Measurements from ENCODE around the gene EPC2.

Gene EPC2

DNA sequence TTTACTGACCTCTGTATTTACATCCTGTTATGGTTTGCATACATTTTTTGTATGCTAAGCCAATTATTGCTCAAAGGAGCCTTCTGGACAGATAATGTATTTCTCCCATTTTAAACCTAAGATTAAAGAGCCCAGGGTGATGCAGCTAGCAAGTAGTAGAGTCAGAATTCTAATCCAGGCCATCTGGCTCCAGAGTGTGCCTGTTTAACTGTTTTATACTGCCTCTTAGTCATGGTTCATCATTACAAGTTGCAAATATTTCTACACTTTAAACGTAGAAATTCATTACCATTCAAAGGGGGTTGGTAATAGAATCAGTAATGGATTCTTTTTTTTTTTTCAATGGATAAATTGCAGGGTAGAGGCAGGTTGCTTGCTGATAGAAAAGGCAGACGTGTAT, 52.4 kb downstream of the EPC2 start:
- Histone ChIP-seq H3K4me1 (ENCODE audit: insufficient read depth, insufficient read length) (no peaks in the 10 kb centered on the region), H3K9ac (ENCODE audit: insufficient read length, low read depth) (no peak overlapping the region), H3K36me3 (ENCODE audit: insufficient read depth, insufficient read length, low read length) (peaks cover 28% of the 10 kb centered on the region)

GRCh38 chr2:148699830-148700229, 55.3 kb downstream of the EPC2 start:
- TF ChIP-seq YY1 (IDR thresholded peaks at IDR 0.05; ENCODE audit: insufficient read depth, insufficient read length) (no peak), ZNF274 (IDR thresholded peaks at IDR 0.05; ENCODE audit: low read depth, low read length) (no peak), SUZ12 (IDR thresholded peaks at IDR 0.05; ENCODE audit: extremely low read depth, insufficient read depth, insufficient read length) (no peak)
- Histone ChIP-seq H3K27me3 (ENCODE audit: insufficient read depth, insufficient read length) (no peaks in the 10 kb centered on the region), H3K9me3 (ENCODE audit: insufficient read depth, low read length) (peaks cover 25% of the 10 kb centered on the region)

More for the DNA sequence above, 52.4 kb downstream of the EPC2 start:
- H3K27me3 ChIP-seq (ENCODE audit: insufficient read depth, insufficient read length), result no peaks in the 10 kb centered on the region
- H3K9me3 ChIP-seq (ENCODE audit: insufficient read depth, low read length), result peaks cover 25% of the 10 kb centered on the region
- H3K4me3 ChIP-seq (ENCODE audit: insufficient read length, low read depth), result no peak overlapping the region
- TF ChIP-seq SUZ12 (IDR thresholded peaks at IDR 0.05; ENCODE audit: extremely low read depth, insufficient read depth, insufficient read length) (no peak), ZNF274 (IDR thresholded peaks at IDR 0.05; ENCODE audit: low read depth, low read length) (no peak), YY1 (IDR thresholded peaks at IDR 0.05; ENCODE audit: insufficient read depth, insufficient read length) (no peak)
- no peak for DNase-seq (ENCODE audit: low read depth, low spot score)

DNA sequence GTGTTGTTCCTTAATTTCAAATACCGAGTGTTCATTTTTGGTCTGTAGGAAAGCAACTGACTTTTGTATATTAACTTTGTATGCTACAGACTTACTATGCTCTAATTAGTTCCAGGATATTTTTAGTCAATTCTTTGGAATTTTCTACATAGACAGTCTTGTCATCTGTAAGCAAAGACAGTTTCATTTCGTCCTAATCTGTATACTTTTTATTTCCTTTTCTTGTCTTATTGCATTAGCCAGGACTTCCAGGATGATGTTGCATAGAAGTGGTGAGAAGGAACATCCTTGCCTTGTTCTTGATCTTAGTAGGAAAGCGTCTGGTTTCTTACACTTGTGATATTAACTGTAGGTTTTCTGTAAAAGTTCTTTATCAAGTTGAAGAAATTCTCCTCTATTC, 56.5 kb downstream of the EPC2 start:
- H3K36me3 ChIP-seq (ENCODE audit: insufficient read depth, insufficient read length, low read length), result peaks cover 14% of the 10 kb centered on the region
- no peaks in the 10 kb centered on the region for H3K4me1 ChIP-seq (ENCODE audit: insufficient read depth, insufficient read length)
- no peak overlapping the region for H3K4me3 ChIP-seq (ENCODE audit: insufficient read length, low read depth)
- no peaks in the 10 kb centered on the region for H3K27me3 ChIP-seq (ENCODE audit: insufficient read depth, insufficient read length)
- no peak for TF ChIP-seq SUZ12 (IDR thresholded peaks at IDR 0.05; ENCODE audit: extremely low read depth, insufficient read depth, insufficient read length)
- no peak for TF ChIP-seq YY1 (IDR thresholded peaks at IDR 0.05; ENCODE audit: insufficient read depth, insufficient read length)
- no peak for TF ChIP-seq ZNF274 (IDR thresholded peaks at IDR 0.05; ENCODE audit: low read depth, low read length)
- H3K9ac ChIP-seq (ENCODE audit: insufficient read length, low read depth), result no peak overlapping the region
- DNase-seq (ENCODE audit: low read depth, low spot score), result no peak
- H3K9me3 ChIP-seq (ENCODE audit: insufficient read depth, low read length), result peaks cover 25% of the 10 kb centered on the region

More at GRCh38 chr2:148699830-148700229, 55.3 kb downstream of the EPC2 start:
- no peaks in the 10 kb centered on the region for H3K4me1 ChIP-seq (ENCODE audit: insufficient read depth, insufficient read length)
- DNase-seq (ENCODE audit: low read depth, low spot score), result no peak
- peaks cover 21% of the 10 kb centered on the region for H3K36me3 ChIP-seq (ENCODE audit: insufficient read depth, insufficient read length, low read length)
- H3K4me3 ChIP-seq (ENCODE audit: insufficient read length, low read depth), result no peak overlapping the region
- H3K9ac ChIP-seq (ENCODE audit: insufficient read length, low read depth), result no peak overlapping the region

GRCh38 chr2:148701877-148702276, 57.3 kb downstream of the EPC2 start:
- H3K9ac ChIP-seq (ENCODE audit: insufficient read length, low read depth), result no peak overlapping the region
- peaks cover 13% of the 10 kb centered on the region for H3K36me3 ChIP-seq (ENCODE audit: insufficient read depth, insufficient read length, low read length)
- H3K4me1 ChIP-seq (ENCODE audit: insufficient read depth, insufficient read length), result no peaks in the 10 kb centered on the region
- H3K27me3 ChIP-seq (ENCODE audit: insufficient read depth, insufficient read length), result no peaks in the 10 kb centered on the region
- no peak overlapping the region for H3K4me3 ChIP-seq (ENCODE audit: insufficient read length, low read depth)
- TF ChIP-seq YY1 (IDR thresholded peaks at IDR 0.05; ENCODE audit: insufficient read depth, insufficient read length) (no peak), SUZ12 (IDR thresholded peaks at IDR 0.05; ENCODE audit: extremely low read depth, insufficient read depth, insufficient read length) (no peak), ZNF274 (IDR thresholded peaks at IDR 0.05; ENCODE audit: low read depth, low read length) (no peak)
- peaks cover 25% of the 10 kb centered on the region for H3K9me3 ChIP-seq (ENCODE audit: insufficient read depth, low read length)
- DNase-seq (ENCODE audit: low read depth, low spot score), result no peak

DNA sequence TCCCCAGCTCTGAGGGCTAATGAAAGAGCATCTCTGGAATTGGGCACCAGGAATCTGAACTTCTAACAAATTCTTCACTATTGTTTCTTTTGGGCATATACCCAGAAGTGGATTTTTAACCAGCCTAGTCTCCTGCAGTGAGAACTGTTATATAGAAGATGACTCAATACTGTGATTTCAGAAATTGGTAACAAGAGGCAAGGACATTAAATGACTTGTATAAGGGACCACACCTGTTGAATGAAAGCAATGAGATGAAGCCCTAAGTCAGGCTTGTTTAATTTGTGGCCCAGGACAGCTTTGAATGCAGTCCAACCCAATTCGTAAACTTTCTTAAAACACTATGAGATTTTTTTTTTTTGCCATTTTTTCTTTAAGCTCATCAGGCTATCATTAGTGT, 57.9 kb downstream of the EPC2 start:
- H3K9me3 ChIP-seq (ENCODE audit: insufficient read depth, low read length), result peaks cover 25% of the 10 kb centered on the region
- H3K4me1 ChIP-seq (ENCODE audit: insufficient read depth, insufficient read length), result no peaks in the 10 kb centered on the region
- H3K36me3 ChIP-seq (ENCODE audit: insufficient read depth, insufficient read length, low read length), result peaks cover 13% of the 10 kb centered on the region
- H3K9ac ChIP-seq (ENCODE audit: insufficient read length, low read depth), result no peak overlapping the region
- TF ChIP-seq YY1 (IDR thresholded peaks at IDR 0.05; ENCODE audit: insufficient read depth, insufficient read length) (no peak), ZNF274 (IDR thresholded peaks at IDR 0.05; ENCODE audit: low read depth, low read length) (no peak), SUZ12 (IDR thresholded peaks at IDR 0.05; ENCODE audit: extremely low read depth, insufficient read depth, insufficient read length) (no peak)
- H3K27me3 ChIP-seq (ENCODE audit: insufficient read depth, insufficient read length), result no peaks in the 10 kb centered on the region
- H3K4me3 ChIP-seq (ENCODE audit: insufficient read length, low read depth), result no peak overlapping the region
- no peak for DNase-seq (ENCODE audit: low read depth, low spot score)

DNA sequence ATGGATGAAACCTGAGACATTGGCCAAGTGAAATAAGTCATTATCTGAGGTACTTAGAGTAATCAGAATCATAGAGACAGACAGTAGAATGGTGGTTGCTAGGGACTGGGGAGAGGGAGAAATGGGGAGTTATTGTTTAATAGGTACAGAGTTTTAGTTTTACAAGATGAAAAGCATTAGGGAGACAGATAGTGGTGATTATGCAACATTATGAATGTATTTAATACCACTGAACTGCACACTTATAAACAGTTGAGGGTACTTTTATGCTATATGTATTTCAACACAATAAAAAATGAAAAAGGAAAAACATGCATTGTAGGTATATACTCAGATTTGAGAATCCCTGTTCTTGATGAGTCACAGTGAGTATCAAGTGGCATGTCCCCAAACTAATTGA, 59.7 kb downstream of the EPC2 start:
- Histone ChIP-seq H3K9me3 (ENCODE audit: insufficient read depth, low read length) (peaks cover 18% of the 10 kb centered on the region), H3K36me3 (ENCODE audit: insufficient read depth, insufficient read length, low read length) (peaks cover 13% of the 10 kb centered on the region), H3K4me1 (ENCODE audit: insufficient read depth, insufficient read length) (no peaks in the 10 kb centered on the region), H3K9ac (ENCODE audit: insufficient read length, low read depth) (no peak overlapping the region), H3K27me3 (ENCODE audit: insufficient read depth, insufficient read length) (no peaks in the 10 kb centered on the region), H3K4me3 (ENCODE audit: insufficient read length, low read depth) (no peak overlapping the region)
- TF ChIP-seq SUZ12 (IDR thresholded peaks at IDR 0.05; ENCODE audit: extremely low read depth, insufficient read depth, insufficient read length) (no peak), YY1 (IDR thresholded peaks at IDR 0.05; ENCODE audit: insufficient read depth, insufficient read length) (no peak), ZNF274 (IDR thresholded peaks at IDR 0.05; ENCODE audit: low read depth, low read length) (no peak)
- no peak for DNase-seq (ENCODE audit: low read depth, low spot score)

GRCh38 chr2:148716378-148716920, 71.9 kb downstream of the EPC2 start:
- H3K9me3 ChIP-seq (ENCODE audit: insufficient read depth, low read length), result no peaks in the 10 kb centered on the region
- H3K9ac ChIP-seq (ENCODE audit: insufficient read length, low read depth), result no peak overlapping the region
- no peaks in the 10 kb centered on the region for H3K4me1 ChIP-seq (ENCODE audit: insufficient read depth, insufficient read length)
- no peak for DNase-seq (ENCODE audit: low read depth, low spot score)
- H3K4me3 ChIP-seq (ENCODE audit: insufficient read length, low read depth), result no peak overlapping the region
- H3K27me3 ChIP-seq (ENCODE audit: insufficient read depth, insufficient read length), result no peaks in the 10 kb centered on the region
- peaks cover 6% of the 10 kb centered on the region for H3K36me3 ChIP-seq (ENCODE audit: insufficient read depth, insufficient read length, low read length)
- TF ChIP-seq ZNF274 (IDR thresholded peaks at IDR 0.05; ENCODE audit: low read depth, low read length), result no peak
- TF ChIP-seq YY1 (IDR thresholded peaks at IDR 0.05; ENCODE audit: insufficient read depth, insufficient read length), result no peak
- TF ChIP-seq SUZ12 (IDR thresholded peaks at IDR 0.05; ENCODE audit: extremely low read depth, insufficient read depth, insufficient read length), result no peak
